Measurements from ENCODE around the gene HOXD9.

The HOXD9 gene

DNA sequence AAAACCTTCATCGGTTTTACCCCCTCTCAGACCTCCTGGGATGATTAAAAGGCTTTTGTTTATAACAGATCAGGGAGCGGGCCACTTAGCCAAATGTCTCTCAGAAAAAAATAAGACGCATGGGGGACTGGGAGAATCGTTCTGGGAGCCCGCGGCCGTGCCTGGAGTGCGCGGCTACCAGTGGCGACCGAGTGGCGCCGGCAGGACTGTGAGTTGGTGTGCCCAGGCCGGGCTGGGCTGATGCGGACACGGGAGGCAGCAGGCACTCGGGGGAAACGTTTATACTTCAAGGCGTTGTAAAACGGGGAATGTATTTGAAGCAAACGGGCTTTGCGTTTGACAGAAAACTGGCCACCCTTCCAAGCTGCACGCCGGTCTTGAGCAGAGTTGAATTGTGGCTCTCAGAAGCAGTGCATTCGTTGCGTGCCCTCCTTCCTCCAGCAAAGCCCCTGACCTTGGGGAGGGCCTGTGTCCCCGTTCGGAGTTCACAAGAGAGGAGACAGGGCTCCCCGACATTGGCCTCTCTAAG lies 10.6 kb upstream of the HOXD9 start:
- DNase-seq = no peak

DNA sequence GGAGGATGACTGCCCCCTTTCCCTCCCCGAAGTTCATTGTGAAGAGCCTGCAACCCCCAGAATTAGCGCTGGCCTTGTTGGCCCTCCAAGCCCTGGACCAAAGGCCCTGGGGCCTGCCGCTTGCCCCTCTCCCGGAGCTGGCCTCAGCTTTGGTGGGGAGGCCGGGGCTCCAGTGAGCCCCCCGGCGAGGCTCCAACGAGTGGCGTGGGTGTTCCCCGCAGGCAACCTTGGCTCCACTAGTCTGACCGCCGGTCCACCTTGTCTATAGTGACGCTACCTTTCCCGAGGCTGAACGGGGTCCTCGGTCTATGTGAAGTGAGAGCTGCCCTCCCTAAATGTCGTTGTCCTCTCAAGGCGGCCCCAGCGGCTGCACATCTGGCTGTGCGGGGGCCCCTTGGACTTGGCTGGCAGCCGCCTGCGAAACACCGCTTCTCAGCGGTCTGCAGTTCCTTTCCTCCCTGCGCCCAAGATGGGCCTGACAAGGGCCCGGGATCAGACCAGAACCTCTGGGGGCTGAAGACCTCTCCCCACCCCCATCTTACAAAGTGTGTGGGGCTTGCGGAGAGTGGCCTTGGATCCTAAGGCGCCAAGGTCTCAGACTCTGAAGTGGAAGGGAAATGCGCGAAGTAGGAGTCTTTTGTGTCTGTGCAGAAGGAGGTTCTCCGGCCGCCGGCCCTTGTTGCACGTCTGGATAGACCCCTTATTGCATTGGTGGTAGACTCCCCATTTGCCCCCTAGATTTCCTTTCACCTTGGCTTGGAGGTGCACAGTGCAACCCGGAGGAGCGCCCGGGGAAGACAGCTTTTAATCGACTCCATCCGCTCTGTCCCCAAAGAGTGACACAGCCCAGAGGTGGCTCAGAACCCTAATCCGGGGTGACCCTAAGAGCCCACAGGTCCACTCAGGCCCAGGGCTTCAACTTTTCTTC lies 9.9 kb upstream of the HOXD9 start:
- DNase-seq = no peak

DNA sequence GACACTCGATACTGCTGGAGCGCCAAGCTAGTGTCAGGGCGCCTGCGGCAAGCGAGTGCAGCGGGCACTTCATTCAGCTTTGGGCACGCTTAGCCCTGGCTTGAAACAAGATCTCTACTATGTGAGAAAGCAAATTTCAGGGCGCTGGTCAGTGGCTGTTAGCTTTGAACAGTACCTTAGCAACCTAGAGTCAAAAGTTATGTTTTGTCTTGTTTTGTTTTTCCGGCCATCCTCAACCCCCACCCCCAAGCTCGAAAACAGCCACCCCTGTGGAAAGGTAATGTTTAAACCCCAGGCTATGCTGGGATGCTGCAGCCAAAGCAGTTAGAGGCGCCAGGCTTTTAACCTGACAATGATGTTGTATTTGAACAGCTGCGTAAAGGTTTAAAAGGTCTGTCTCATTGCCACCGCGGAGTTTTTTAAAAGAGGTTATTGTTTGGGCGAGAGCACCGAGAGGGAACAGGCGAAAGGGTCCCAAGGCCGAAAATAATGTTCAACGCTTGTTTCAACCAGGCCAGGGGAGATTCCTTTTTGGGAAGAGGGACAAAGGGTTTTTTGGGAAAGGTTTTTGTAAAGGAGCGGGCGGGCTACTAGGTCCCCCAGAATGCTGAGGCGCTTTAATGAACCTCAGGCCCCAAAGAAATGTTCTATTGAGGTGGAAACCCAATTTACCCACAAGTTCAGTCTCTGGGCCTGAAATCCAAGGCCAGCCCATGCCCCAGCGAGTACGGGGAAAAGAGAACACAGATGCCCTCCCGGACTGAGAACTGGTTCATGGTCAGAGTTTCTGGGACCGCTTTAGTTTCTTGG lies 8.2 kb upstream of the HOXD9 start:
- no peak for DNase-seq

DNA sequence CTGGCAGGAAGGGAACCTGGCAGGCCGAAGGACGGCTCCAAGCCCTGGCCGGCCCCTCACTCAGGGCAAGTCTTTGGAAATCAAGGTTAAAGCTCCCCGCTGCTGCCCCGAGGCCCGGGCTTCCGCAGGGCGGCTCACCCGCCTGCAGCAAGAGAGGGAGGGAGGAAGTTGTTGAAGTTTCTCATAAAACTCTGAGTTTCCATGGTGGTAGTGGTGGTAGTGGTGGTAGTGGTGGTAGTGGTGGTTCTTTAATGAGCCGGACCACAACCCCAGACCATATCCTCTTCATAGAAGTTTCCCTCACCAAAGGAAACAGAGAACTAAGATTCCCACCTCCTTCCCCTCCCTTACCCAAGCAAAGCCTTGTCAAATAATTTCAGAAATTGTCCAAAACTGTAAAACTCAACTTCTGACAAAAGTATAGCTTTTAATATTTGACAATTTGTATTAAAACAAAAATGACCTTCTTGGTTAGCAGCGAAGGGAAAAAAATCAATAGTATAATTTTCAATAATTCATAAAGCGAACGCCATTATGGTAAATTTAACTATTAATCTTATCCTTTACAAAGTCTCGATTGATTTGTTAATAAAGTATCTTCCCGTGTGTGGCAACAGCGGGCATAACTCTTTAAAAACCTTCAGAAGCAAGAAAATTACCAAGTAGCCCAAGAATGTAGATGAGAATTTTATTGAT lies 7.4 kb upstream of the HOXD9 start:
- DNase-seq = no peak

- DNase-seq = no peak
These were observed 6.4 kb upstream of the HOXD9 start, which contains the start of gene HOXD10 for GRCh38 chr2:176115883-176116813. Gene HOXD10, plus strand, starts transcription at chr2:176116778. Its CDS starts 56 bp downstream, at chr2:176116834.

- no peak for DNase-seq
These were observed 5.2 kb upstream of the HOXD9 start for GRCh38 chr2:176117162-176117822.

GRCh38 chr2:176117823-176118371 lies 4.6 kb upstream of the HOXD9 start:
- DNase-seq = no peak

DNA sequence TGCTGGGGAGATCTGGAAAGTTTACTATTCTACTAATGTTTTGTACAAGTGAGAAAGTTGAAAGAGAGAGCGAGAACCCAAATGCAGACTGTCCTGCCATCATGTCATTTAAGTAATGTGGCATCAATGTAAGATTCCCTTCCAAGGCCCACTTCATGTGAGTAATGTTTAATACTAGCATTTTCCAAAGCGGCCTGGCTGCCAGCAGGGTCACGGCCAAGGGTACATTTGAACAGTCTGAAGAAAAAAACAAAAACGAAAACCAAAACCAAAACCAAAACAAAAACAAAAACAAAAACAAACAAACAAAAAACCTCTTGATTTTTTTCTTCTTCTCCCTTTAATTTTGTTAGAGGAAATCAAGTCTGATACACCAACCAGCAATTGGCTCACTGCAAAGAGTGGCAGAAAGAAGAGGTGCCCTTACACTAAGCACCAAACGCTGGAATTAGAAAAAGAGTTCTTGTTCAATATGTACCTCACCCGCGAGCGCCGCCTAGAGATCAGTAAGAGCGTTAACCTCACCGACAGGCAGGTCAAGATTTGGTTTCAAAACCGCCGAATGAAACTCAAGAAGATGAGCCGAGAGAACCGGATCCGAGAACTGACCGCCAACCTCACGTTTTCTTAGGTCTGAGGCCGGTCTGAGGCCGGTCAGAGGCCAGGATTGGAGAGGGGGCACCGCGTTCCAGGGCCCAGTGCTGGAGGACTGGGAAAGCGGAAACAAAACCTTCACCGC lies 3.7 kb upstream of the HOXD9 start:
- DNase-seq = no peak

- no peak for DNase-seq
These were observed 1.9 kb upstream of the HOXD9 start for GRCh38 chr2:176120364-176121189.

GRCh38 chr2:176121190-176122051 lies 1.1 kb upstream of the HOXD9 start:
- DNase-seq = no peak

GRCh38 chr2:176122052-176122682 lies 352 bp upstream of the HOXD9 start:
- DNase-seq = no peak

GRCh38 chr2:176123411-176124109 lies 1.0 kb downstream of the HOXD9 start:
- DNase-seq = no peak

- no peak for DNase-seq
These were observed 1.8 kb downstream of the HOXD9 start for GRCh38 chr2:176124110-176124946.

GRCh38 chr2:176124947-176125771 lies 2.6 kb downstream of the HOXD9 start:
- no peak for DNase-seq

- DNase-seq = no peak
These were observed 3.2 kb downstream of the HOXD9 start for GRCh38 chr2:176125772-176126054.

Data from stimulated activated CD8-positive, alpha-beta memory T cell treated with anti-CD3 and anti-CD28 coated beads, Interleukin-4, amount 100 ng/mL, for 48 hours (primary cell).